ENCODE measurements around the gene SCML2.

- TF ChIP-seq CTCF (IDR thresholded peaks at IDR 0.05; ENCODE audit: poor library complexity, severe bottlenecking) = no peak
- TF ChIP-seq EZH2 (IDR thresholded peaks at IDR 0.05; ENCODE audit: borderline replicate concordance, insufficient read depth, low read length, poor library complexity, severe bottlenecking) = no peak
- no peak for TF ChIP-seq RAD21 (conservative IDR thresholded peaks at IDR 0.05)
- peak; percentile 53 for TF ChIP-seq POLR2AphosphoS5 (IDR thresholded peaks at IDR 0.05)
- peak; percentile 44 for TF ChIP-seq TAF1 (IDR thresholded peaks at IDR 0.05; ENCODE audit: low read depth)
- no peak for TF ChIP-seq EP300 (conservative IDR thresholded peaks at IDR 0.05; ENCODE audit: poor library complexity, severe bottlenecking)
- peak; percentile 61 for TF ChIP-seq REST (IDR thresholded peaks at IDR 0.05; ENCODE audit: borderline replicate concordance)
Observed at GRCh38 chrX:18354369-18355223, at the start of gene SCML2.

Measured in neural cell (in vitro differentiated cells).